Activated CD4-positive, alpha-beta T cell treated with anti-CD3 and anti-CD28 coated beads, Interleukin-2, Interleukin-6, amounts not matched to agents 100 ng/mL and 50 ng/mL, durations not matched to agents 16 hours and 8 hours (primary cell): ENCODE measurements around the gene RIPOR3.

ENCODE experiments used
- DNase-seq: peaks from one replicate; pipeline ENCODE4 v3.0.0-alpha.2; 2020

Gene RIPOR3

GRCh38 chr20:50586531-50587232 lies 104.7 kb downstream of the RIPOR3 start:
- no peak for DNase-seq

DNA sequence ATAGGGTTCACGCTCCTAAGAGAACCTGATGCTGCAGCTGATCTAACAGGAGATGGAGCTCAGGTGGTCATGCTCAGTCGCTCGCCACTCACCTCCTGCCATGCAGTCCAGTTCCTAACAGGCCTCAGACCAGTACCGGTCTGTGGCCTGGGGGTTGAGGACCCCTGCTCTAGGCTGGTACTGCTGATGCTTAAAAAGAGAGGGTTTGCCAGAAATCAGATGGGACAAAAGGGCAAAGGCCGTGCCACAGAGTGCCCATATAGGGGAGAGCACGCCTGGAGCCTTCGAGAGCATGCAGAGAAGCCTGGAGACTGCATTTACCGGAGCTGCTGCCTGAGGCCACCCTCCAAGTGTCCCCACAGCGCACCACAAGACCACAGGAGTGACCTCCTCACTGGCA lies 105.7 kb downstream of the RIPOR3 start:
- DNase-seq = no peak

- DNase-seq = no peak
Observed at GRCh38 chr20:50585214-50585613, 106.1 kb downstream of the RIPOR3 start.

- no peak for DNase-seq
Observed at GRCh38 chr20:50584687-50585086, 106.7 kb downstream of the RIPOR3 start.

DNA sequence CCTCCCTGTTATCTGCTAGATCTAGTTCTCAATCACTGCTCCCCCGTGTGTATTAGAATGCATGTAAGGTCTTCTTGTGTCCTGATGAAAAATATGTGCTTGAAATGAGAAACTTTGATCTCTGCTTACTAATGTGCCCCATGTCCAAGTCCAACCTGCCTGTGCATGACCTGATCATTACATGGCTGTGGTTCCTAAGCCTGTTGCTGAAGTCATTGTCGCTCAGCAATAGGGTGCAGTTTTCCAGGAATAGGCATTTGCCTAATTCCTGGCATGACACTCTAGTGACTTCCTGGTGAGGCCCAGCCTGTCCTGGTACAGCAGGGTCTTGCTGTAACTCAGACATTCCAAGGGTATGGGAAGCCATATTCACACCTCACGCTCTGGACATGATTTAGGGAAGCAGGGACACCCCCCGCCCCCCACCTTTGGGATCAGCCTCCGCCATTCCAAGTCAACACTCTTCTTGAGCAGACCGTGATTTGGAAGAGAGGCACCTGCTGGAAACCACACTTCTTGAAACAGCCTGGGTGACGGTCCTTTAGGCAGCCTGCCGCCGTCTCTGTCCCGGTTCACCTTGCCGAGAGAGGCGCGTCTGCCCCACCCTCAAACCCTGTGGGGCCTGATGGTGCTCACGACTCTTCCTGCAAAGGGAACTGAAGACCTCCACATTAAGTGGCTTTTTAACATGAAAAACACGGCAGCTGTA lies 107.7 kb downstream of the RIPOR3 start:
- no peak for DNase-seq

GRCh38 chr20:50582591-50583234 lies 108.6 kb downstream of the RIPOR3 start:
- no peak for DNase-seq

- DNase-seq = no peak
Observed at GRCh38 chr20:50582092-50582491, 109.2 kb downstream of the RIPOR3 start.

DNA sequence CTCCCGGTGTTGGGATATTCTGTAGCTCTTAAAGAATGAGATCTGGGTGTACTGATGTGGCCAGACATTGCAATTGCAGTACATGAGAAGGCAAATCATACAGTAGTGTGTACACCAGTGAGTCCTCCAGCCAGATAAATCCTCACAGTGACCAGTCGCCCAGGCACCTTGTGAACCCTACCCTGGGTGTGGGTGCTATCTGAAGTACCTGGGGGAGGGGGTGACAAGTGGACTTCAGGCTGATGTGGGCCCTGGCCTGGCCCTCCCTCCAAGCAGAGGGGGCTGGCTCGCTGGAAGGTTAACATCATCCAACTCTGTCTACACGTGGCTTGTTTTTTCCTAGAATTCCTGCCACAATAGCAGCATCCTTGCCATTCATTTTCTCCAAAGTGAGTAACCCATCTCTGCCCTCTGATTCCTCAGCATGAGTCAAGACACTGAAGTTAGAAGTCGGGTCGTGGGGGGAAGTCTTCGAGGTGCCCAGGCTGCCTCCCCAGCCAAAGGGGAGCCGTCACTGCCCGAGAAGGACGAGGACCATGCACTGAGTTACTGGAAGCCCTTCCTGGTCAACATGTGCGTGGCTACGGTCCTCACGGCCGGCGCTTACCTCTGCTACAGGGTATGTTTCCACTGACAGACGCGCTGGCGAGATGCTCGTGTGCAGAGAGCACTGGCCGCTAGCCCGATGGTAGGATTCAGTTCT lies 110.3 kb downstream of the RIPOR3 start:
- no peak for DNase-seq

- DNase-seq = peak; percentile 55
Observed at GRCh38 chr20:50580016-50580747, 111.2 kb downstream of the RIPOR3 start.

DNA sequence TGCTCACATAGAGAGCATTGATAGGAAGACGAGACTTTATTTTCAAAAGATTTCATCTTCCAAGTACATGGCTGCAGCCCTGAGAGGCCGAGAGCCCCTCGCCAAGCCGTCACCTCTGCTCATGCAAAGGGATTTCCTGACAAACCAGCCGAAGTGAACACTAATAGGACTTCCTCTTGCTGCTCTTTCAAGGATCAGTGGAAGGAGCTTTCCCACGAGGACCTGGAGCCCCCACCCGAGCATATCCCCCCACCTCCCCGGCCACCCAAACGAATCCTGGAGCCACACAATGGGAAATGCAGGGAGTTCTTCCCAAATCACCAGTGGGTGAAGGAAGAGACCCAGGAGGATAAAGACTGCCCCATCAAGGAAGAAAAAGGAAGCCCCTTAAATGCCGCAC lies 111.8 kb downstream of the RIPOR3 start:
- DNase-seq = no peak

DNA sequence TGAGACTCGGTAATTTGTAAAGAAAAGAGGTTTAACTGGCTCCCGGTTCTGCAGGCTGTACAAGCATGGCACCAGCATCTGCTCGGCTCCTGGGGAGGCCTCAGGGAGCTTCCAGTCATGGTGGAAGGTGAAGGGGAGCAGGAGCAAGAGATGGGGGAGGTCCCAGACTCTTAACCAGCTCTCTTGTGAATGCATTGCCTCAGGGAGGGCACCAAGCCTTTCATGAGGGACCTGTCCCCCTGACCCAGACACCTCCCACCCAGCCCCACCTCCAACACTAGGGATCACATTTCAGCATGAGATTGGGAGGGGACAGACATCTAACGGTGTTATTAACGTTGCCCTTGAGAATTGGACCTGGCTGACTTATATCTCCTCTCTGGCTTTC lies 112.6 kb downstream of the RIPOR3 start:
- DNase-seq = no peak

DNA sequence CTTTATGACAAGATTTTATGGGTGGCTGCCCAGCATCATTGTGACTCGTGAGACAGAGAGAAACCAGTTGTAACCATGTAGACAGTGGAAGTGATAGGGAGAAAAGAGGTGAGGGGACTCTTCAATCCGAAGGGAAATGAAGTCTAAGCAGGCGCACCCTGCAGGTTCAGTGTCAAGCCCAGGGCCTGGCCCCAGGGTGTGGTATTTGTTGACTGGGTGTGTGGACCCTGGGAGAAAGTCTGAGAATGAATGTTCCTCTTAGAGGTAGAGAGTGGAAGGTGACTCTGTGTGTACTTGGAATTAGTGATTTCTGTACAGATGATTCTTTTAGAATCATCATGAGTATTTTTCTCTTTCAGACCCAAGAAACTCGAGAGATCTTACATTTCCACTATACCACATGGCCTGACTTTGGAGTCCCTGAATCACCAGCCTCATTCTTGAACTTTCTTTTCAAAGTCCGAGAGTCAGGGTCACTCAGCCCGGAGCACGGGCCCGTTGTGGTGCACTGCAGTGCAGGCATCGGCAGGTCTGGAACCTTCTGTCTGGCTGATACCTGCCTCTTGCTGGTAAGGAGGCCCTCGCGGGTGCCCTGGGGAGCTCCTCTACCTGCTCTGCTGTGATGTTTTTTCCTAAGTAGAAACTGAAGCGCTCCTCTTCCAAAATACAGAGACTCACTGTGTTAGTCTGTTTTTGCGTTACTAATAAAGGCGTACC lies 113.1 kb downstream of the RIPOR3 start:
- no peak for DNase-seq

DNA sequence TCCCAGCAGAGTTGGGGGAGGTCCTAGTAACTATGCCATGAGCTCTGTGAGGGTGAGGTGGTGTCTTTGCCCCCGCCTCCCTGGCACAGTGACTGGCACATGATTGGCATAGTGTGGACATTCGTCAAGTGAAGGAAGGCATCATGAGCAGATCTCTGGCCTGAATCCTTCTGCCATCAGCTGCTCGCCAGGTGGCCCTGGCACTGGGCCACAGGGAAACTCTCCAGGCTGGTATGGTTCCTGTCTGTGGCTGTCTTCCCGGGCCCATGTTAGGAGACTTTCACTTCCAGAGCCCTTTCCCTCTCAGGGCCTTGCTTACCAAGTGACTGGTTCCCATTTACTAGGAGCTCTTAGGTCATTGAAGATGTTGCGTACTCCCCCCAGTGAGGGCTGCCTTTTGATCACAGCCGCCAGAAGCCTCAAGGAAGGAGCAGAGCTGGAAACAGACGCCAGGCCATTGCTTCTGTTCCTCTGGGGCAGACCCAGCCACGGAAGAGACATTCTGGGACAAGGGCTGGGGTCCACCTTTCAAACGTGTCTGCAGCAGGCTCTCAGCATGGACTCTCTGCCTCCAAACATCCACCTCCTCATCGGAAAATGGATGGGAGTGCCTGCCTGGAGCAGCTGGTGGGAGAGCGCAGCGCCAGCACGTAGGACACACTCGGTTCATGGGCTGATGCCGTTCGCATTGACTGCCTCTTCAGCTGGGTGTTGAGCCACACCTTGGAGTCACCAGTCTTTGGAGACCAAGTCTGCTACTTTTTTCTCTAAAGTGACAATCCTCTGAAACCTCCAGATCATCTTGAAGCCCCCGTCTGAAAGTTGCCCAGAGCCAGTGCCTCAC lies 113.9 kb downstream of the RIPOR3 start:
- DNase-seq = no peak

DNA sequence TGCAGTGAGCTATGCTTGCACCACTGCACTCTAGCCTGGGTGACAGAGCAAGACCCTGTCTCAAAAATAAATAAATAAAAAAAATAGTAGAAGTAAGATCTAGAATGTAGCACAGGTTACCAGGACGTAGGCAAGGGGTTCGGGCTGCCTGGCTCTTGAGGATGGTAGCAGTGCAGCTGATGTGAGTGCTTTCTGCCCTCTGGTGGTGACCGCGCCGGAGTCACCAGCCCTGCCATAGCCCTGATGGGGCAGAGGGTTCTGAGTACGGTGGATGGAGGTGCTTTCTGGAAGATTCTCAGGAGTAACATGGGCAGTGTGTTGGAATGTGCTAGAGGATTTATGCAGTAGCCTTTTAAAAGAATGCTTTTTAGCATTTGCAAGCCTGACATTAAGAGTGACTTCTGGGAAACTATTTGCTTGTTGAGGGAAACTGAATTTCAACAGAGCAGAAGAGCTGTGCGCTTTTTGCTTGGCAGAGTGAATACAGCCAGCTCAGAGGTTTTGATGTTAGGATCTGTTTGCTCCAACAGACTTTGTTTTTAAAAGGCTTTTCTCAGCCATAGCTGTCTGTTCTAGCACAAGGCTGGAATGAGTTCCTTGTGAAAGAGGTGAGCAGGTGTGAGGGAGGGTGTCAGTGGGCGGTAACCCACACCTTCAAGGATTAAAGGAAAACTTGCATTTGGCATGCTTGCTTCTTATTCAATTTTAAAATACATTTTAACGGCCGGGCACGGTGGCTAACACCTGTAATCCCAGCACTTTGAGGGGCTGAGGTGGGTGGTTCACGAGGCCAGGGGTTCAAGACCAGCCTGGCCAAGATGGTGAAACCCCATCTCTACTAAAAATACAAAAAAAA lies 115.2 kb downstream of the RIPOR3 start:
- DNase-seq = peak; percentile 75

GRCh38 chr20:50574586-50574985 lies 116.8 kb downstream of the RIPOR3 start:
- no peak for DNase-seq

DNA sequence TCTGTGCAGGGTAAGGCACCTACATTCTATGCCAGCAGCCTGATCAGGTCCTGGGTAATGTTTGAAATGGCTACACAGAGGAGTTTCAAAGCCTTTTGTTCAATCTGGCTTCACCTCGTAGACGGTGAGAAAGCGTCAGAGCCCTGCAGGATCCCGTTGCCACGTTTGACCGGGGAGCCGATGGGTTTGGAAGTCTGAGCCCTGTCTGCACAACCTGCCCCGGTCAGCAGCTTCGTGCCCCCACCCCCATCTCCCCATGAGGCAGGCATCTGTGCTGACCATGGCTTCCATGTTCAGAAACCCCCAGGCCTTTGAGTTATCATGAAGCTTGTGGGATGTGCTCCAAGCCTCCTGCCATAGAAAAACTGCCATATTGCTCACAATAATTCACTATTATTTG lies 117.2 kb downstream of the RIPOR3 start:
- no peak for DNase-seq

DNA sequence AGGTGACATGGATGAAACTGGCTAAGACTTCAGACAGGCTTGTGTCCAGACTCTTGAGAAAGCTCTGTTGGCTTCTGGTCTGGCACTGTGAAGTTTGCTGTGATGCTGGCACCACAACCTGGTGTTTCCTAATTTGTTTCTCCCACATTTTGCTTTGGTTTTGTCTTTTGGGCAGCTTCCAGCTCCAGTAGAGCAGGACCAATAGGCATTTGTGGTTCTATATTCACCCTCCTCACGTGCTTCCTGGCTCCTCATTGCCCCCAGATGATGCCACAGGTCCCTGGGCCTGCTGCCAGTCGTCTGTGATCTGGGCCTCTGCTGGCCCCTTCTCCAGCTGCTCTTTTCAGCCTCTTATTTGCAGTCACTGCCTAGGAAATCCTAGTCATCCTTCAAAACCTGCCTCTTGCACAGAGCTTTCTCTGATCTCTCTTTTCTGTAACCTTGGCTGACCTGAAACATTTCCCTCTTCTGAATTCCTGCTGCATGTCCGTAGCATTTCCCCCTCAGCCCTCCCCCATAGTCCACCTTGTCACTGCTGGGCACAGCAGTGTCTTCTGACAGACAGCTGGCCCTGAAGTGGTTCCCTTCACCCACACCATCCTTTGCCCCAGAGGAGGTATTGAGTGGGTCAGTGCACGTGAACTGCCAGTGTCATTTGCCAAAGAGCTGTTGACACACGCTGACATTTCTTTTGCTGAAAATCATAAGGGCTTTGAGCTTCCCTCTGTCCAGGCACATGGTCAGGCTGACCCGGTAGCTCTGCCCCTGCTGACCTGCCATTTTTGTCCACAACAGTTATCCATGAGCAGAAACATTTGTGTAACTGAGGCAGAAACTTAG lies 118.2 kb downstream of the RIPOR3 start:
- DNase-seq = no peak

GRCh38 chr20:50571466-50571865 lies 119.9 kb downstream of the RIPOR3 start:
- no peak for DNase-seq
